GM18907 (cell line): ENCODE results near the gene DNM1.
"Not testable (repeated sequence)": the region's sequence is repeated elsewhere in the genome, so short reads cannot be mapped to it uniquely, and the experiment has no call there.

Experiments used
- ATAC-seq: cut with Tn5 transposase; IDR thresholded peaks from one replicate; pipeline ENCODE4 v1.9.1; 2021; ENCODE audit warnings: mild to moderate bottlenecking, moderate library complexity; ENCODE audit not compliant: unreplicated experiment

The DNM1 gene

GRCh38 chr9:128274245-128274644 lies 71.1 kb downstream of the DNM1 start:
- no peak for ATAC-seq

DNA sequence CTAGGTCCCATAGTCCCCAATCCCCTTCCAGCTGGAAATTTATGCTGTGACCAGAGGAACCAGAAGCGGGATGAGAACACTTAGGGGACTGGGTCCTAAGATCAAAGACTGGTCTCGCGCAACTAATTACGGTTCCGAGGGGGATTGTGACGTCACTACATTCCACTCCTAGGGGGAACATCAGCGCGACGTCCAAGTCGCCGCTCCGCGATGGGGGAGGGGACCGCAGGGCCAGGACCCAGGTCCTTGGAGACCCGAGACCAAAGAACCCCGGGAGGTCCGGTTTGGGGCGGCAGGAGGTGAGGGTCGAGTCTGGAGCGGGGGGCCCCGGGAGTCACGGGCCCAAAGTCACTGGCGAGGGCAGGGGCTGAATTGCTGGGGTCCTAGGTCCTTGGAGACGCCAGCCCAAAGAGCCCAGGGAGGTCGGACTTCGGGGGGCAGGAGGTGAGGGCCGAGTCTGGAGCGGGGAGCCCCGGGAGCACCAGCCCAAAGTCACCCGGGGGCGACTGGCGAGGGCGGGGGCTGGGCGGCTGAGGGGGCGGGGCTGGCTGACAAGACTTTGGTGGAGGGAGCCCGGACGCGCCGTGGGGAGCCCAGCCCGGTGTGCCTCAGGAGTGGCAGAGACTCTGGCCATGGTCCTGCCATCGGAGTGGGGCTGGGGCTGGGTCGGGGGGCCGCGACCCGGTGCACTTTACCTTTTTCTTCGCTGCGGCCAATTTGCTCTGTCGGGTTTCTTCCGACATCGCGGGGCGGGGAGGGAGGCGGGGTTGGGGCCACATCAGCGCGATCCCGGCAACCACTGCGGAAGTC lies 72.2 kb downstream of the DNM1 start, which contains the start of gene GOLGA2:
TSS of gene GOLGA2 (minus strand) at position 810 of the 810 bp plus-strand sequence. CDS start at position 779, 31 bp downstream.
- peak; percentile 56 for ATAC-seq

- ATAC-seq, result peak; percentile 96
These were observed 72.9 kb downstream of the DNM1 start, which contains the start of gene SWI5 for GRCh38 chr9:128276008-128276573. TSS of gene SWI5 (plus strand) at chr9:128276276.

DNA sequence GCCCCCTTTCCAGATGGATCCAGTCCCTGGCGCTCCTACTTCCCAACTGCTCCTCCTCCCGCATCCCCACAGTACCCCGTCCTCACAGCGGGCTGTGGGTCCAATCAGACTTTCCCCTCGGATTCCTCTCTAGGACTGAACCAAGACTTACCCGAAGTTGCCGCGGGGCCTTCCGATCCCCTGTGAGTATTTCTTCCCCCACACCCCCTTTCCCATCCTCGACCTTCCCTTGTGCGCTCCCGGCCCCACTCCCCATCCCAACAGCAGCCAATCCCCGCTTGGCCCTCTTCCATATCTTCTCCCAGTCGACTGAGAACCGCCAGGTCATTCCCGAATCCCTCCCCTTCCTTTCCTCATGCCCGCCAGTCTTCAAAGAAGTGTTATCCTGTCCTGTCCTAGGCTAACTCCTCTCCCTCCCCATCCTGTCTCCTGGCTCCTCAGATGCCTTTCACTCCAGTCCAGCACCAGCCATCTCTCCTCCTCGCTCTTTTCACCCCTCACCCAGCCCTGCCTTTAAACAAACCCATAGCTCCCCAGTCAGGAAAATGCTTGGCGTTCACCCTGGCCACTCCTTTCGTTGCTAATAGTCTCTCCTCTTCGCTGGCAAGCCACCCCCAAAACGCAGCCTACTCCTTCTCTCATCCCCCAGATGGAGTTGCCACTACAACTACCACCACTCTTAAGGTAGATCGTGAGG lies 73.5 kb downstream of the DNM1 start:
- peak; percentile 1 for ATAC-seq

GRCh38 chr9:128279088-128280073 lies 76.2 kb downstream of the DNM1 start:
- ATAC-seq, result not testable (repeated sequence)

- no peak for ATAC-seq
These were observed 77.0 kb downstream of the DNM1 start for GRCh38 chr9:128280084-128280622.

GRCh38 chr9:128282500-128282899 lies 79.3 kb downstream of the DNM1 start:
- no peak for ATAC-seq

GRCh38 chr9:128285033-128285784 lies 82.0 kb downstream of the DNM1 start:
- no peak for ATAC-seq

GRCh38 chr9:128286440-128286839 lies 83.3 kb downstream of the DNM1 start:
- ATAC-seq, result no peak

- no peak for ATAC-seq
These were observed 85.3 kb downstream of the DNM1 start for GRCh38 chr9:128288273-128289004.

- ATAC-seq, result no peak
These were observed 88.8 kb downstream of the DNM1 start for GRCh38 chr9:128292009-128292408.

- no peak for ATAC-seq
These were observed 89.9 kb downstream of the DNM1 start for GRCh38 chr9:128293091-128293490.

GRCh38 chr9:128294142-128294541 lies 91.0 kb downstream of the DNM1 start:
- no peak for ATAC-seq

DNA sequence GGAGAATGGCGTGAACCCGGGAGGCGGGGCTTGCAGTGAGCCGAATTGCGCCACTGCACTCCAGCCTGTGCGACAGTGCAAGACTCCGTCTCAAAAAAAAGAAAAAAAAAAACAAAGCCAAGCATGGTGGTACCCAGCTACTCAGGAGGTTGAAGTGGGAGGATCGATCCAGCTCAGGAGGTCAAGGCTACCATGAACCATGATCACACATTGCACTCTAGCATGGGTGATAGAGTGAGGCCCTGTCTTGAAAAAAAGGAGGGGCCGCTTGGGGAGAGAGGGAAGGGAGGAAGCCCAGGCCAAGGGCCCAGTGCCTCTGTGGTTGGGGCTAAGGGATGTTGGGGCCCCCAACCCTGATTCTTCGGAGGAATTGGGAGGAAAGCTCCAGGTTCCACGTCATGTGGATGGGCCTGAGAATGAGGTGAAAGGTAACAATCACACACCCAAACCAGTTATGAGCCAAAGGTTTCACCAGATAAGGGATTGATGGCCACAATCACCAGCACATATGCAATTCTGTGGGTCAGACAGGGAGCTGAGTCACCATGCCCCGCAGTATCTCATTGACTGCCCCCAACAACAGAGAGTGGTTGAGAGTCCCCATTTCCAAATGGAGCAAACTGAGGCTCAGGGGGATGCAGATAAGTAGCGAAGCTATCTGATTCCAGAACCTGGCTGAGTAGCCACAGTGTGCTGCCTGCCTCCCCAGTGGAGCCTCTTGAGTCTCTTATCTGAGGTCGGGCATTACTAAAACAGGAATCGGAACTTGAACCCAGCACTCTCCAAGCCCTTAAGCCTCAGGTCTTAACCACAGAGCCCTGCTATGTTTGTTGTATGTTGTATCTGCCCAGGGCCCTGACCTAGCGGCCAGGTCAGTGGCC lies 93.4 kb downstream of the DNM1 start:
- no peak for ATAC-seq

DNA sequence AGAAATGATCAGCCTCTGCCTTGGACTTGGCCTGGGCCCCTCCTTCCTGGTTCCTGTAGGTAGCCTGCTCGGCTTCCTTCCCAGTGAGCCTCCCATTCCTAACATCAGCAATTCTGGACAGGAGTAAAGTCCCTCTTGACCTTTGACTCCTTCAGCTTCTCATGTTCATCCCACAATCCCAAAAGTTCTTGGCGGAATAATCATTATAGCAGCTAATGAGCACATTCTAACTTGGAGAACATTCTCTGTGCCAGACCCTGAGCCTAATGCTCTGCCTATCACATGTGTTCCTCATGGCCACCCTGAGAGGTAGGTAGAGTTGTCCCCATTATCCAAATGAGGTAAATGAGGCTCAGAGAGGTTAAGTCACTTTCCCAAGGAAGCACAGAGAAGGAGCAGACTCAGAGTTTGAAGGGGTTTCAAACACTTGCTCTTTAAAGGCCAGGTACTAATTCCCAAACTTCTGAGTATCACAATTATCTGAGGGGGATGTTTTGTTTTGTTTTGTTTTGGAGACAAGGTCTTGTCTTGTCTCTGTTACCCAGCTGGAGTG lies 94.1 kb downstream of the DNM1 start:
- ATAC-seq, result no peak

DNA sequence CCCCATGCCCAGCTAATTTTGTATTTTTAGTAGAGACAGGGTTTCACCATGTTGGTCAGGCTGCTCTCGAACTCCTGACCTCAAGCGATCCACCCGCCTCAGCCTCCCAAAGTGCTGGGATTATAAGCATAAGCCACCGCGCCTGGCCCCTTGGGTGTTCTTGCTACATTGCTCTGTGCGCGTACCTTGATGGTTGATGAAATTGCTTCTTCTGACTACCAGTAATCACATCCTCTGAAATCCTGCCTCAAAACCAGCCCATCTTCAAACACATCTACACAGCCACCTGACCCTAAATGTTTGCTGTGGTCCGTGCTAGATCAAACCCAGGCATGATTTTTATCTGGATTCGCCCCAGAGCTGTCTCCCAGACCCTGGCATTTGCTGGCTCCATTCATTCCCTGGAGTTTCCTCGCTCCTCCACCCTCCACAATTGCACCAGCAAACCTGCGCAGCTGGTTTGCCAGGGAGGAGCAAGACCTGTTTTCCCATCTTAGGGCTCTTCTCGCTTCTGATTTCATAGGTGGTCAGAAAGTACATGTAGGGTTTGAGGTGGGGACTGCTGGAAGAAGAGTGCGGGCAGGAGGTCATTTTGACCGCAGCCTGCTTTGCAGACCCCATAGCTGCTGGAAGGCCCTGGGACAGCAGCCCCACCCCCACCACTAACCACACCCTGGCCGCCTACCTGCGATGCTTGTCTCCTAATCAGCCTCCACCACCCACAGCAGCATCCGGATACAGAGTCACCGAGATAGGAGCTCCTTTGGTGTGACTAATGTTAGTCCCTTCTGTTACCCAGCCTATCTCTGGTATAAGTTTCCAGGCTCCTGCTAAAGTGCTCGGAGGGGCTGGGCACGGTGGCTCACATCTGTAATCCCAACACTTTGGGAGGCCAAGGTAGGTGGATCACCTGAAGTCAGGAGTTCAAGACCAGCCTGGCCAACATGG lies 95.6 kb downstream of the DNM1 start:
- no peak for ATAC-seq
